ENCODE data around the gene CPNE9. TPM values are rescaled to one million over a fixed set of nuclear protein-coding genes. Genes with fewer than 3 reads are reported as not detected.

Gene CPNE9
- total and polyA plus RNA-seq, 2 of the 13 experiments (the other 11 are each of a cell fraction or from before 2014, with no cell fraction given), result 0.20 TPM; not detected in 1

GRCh38 chr3:9731206-9732079 lies 27.8 kb downstream of the CPNE9 start, which contains the start of gene BRPF1 (continued):
- TF ChIP-seq XRCC5 (optimal IDR thresholded peaks at IDR 0.05; ENCODE audit: low read length), result peak; percentile 75
- TF ChIP-seq FOXK1 (CRISPR knock-in tag; IDR thresholded peaks at IDR 0.05; ENCODE audit: borderline replicate concordance, low read depth), result peak; percentile 77; the same call in 1 of the 2 replicates
- TF ChIP-seq ARID3A (IDR thresholded peaks at IDR 0.05; ENCODE audit: low read depth, low read length), result no peak
- no peak for TF ChIP-seq TRIM24 (CRISPR knock-in tag; IDR thresholded peaks at IDR 0.05)
- TF ChIP-seq SALL1 (CRISPR knock-in tag; IDR thresholded peaks at IDR 0.05), result no peak
- no peak for TF ChIP-seq ZNF446 (CRISPR knock-in tag; IDR thresholded peaks at IDR 0.05)
- TF ChIP-seq ZNF530 (CRISPR knock-in tag; IDR thresholded peaks at IDR 0.05; ENCODE audit: low read depth), result no peak
- no peak for TF ChIP-seq ZNF282 (IDR thresholded peaks at IDR 0.05; ENCODE audit: partially characterized antibody)
- TF ChIP-seq ZNF225 (CRISPR knock-in tag; IDR thresholded peaks at IDR 0.05), result 0 out of 2 replicates have a peak, but pooled peaks have one; percentile 30
- TF ChIP-seq ZNF468 (CRISPR knock-in tag; IDR thresholded peaks at IDR 0.05), result no peak
- TF ChIP-seq ZNF30 (CRISPR knock-in tag; IDR thresholded peaks at IDR 0.05), result peak; percentile 85
- no peak for TF ChIP-seq KDM6A (CRISPR knock-in tag; IDR thresholded peaks at IDR 0.05; ENCODE audit: low read depth)
- TF ChIP-seq ZNF776 (CRISPR knock-in tag; IDR thresholded peaks at IDR 0.05), result peak; percentile 69
- TF ChIP-seq SP4 (CRISPR knock-in tag; IDR thresholded peaks at IDR 0.05), result peak; percentile 87
- no peak for TF ChIP-seq ZNF598 (CRISPR knock-in tag; IDR thresholded peaks at IDR 0.05; ENCODE audit: borderline replicate concordance)
- TF ChIP-seq ETS1 (CRISPR knock-in tag; IDR thresholded peaks at IDR 0.05), result no peak
- no peak for TF ChIP-seq THAP7 (CRISPR knock-in tag; IDR thresholded peaks at IDR 0.05)
- TF ChIP-seq AKAP8 (CRISPR knock-in tag; IDR thresholded peaks at IDR 0.05), result peak; percentile 64
- no peak for TF ChIP-seq HMG20A (CRISPR knock-in tag; IDR thresholded peaks at IDR 0.05; ENCODE audit: borderline replicate concordance)
- TF ChIP-seq U2AF1 (optimal IDR thresholded peaks at IDR 0.05; ENCODE audit: low read depth, low read length), result no peak
- TF ChIP-seq SIN3B (IDR thresholded peaks at IDR 0.05; ENCODE audit: low read length), result peak; percentile 71; the same call in 1 of the 2 replicates
- TF ChIP-seq ZBTB1 (CRISPR knock-in tag; IDR thresholded peaks at IDR 0.05; ENCODE audit: borderline replicate concordance), result no peak
- peak; percentile 43 for TF ChIP-seq CTCF (CRISPR knock-in tag; IDR thresholded peaks at IDR 0.05)
- 0 out of 2 replicates have a peak, but pooled peaks have one; percentile 46 for TF ChIP-seq RFXANK (CRISPR knock-in tag; IDR thresholded peaks at IDR 0.05)
- 0 out of 2 replicates have a peak, but pooled peaks have one; percentile 35 for TF ChIP-seq RAD21 (CRISPR knock-in tag; IDR thresholded peaks at IDR 0.05)
- TF ChIP-seq, protein P1, sequence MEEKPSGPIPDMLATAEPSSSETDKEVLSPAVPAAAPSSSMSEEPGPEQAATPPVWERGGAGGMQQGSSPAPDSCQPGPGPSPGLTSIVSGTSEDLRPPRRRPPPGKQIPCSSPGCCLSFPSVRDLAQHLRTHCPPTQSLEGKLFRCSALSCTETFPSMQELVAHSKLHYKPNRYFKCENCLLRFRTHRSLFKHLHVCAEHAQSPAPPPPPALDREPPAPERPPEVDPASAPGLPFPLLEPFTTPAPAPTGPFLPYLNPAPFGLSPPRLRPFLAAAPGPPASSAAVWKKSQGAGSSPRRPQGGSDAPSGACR (CRISPR knock-in tag; IDR thresholded peaks at IDR 0.05), result peak; percentile 76

All from HepG2 (cell line).